HepG2 (cell line): Measurements from ENCODE around the gene MTMR1. TPM values are rescaled to one million over a fixed set of nuclear protein-coding genes. Genes with fewer than 3 reads are reported as not detected.
A peak's percentile ranks its signal among the peaks of the same experiment; 100 is the strongest.

Source experiments
- ATAC-seq: fragments of 200-7000 bp; cut with Tn5 transposase; 3 replicates; pipeline ENCODE4 v1.9.1; 2020; ENCODE audit warnings: mild to moderate bottlenecking, moderate library complexity
- BruUV-seq: library from RNA; stranded (reverse); fragments of 400-500 nt; replicated peaks from 2 replicates; lab custom pipeline; 2021; lab: Mats Ljungman, UMichigan
- CTCF ChIA-PET: fragments of 300-600 bp; formaldehyde crosslinking; extraction: SDS; loops from one replicate; lab custom pipeline; 2021; ENCODE audit warnings: low total read pairs, inconsistent platforms, low intra/inter-chr PET ratio; lab: Yijun Ruan, JAX
- POLR2A ChIA-PET: fragments of 350-600 bp; sonication (Branson Sonifier 250); formaldehyde crosslinking; loops from one replicate; lab custom pipeline; 2020; ENCODE audit warnings: antibody characterized with exemption, inconsistent platforms; lab: Yijun Ruan, JAX
- DNase-seq: peaks from one replicate; pipeline ENCODE4 v3.0.0-alpha.2; 2015; ENCODE audit warnings: low spot score
- FAIRE-seq: peaks from 3 replicates; lab custom pipeline; 2011; peaks lifted over from hg19 to GRCh38; lab: Jason Lieb, UNC
- H2AFZ ChIP-seq: one replicate; pipeline ENCODE4 v1.6.1; 2011; ENCODE audit warnings: low read length, inconsistent platforms
- H3K27ac ChIP-seq: fragments of 300-600 bp; 3 replicates; pipeline ENCODE4 v1.8.0; 2011; ENCODE audit warnings: mixed run types, mild to moderate bottlenecking, mixed read lengths, low read length, inconsistent platforms; ENCODE audit not compliant: insufficient read depth; ENCODE audit errors: extremely low read length
- H3K27me3 ChIP-seq, 2 experiments: fragments of 200-600 bp in 1 of 2; 2 replicates in 1 of 2; 3 replicates in 1 of 2; pipeline versions ENCODE4 v1.6.0 to v1.8.0; 2011; ENCODE audit warnings: low read length in 2 of 2, mild to moderate bottlenecking in 2 of 2, moderate library complexity in 2 of 2, inconsistent platforms in 1 of 2; ENCODE audit not compliant: insufficient read depth in 2 of 2, control insufficient read depth in 1 of 2
- H3K36me3 ChIP-seq, 2 experiments: fragments of 200-600 bp in 1 of 2; replicated peaks in 1 of 2; 2 replicates in 1 of 2; 3 replicates in 1 of 2; pipeline versions ENCODE4 v1.5.1 to v1.8.0; 2011; ENCODE audit warnings: low read length in 2 of 2, inconsistent platforms in 1 of 2; ENCODE audit not compliant: insufficient read depth in 2 of 2, control insufficient read depth in 1 of 2
- H3K4me1 ChIP-seq: 2 replicates; pipeline ENCODE4 v1.5.1; 2012; ENCODE audit warnings: low read length, inconsistent platforms; ENCODE audit not compliant: insufficient read depth
- H3K4me2 ChIP-seq: 2 replicates; pipeline ENCODE4 v1.6.0; 2011; ENCODE audit warnings: low read depth, low read length, inconsistent platforms
- H3K4me3 ChIP-seq, 3 experiments: fragments of 200-600 bp in 1 of 3; sonication (generic), shearing (Covaris generic) in 1 of 3; replicated peaks in 1 of 3; 2 replicates each; pipeline ENCODE4 v1.5.1; 2011 to 2016; ENCODE audit warnings: low read length in 3 of 3, inconsistent platforms in 2 of 3, low read depth in 2 of 3, mild to moderate bottlenecking in 2 of 3, control low read depth in 1 of 3, mixed read lengths in 1 of 3; ENCODE audit not compliant: insufficient read depth in 1 of 3
- H3K79me2 ChIP-seq: one replicate; pipeline ENCODE4 v1.6.1; 2011; ENCODE audit warnings: low read length, inconsistent platforms; ENCODE audit not compliant: insufficient read depth
- H3K9ac ChIP-seq: 2 replicates; pipeline ENCODE4 v1.6.0; 2011; ENCODE audit warnings: mild to moderate bottlenecking, low read depth, low read length, inconsistent platforms; ENCODE audit not compliant: insufficient read depth
- H3K9me3 ChIP-seq: 2 replicates; pipeline ENCODE4 v1.5.1; 2012; ENCODE audit warnings: mild to moderate bottlenecking, low read length
- H4K20me1 ChIP-seq: 2 replicates; pipeline ENCODE4 v1.6.0; 2011; ENCODE audit warnings: inconsistent platforms, mild to moderate bottlenecking, low read length, moderate library complexity; ENCODE audit not compliant: insufficient read depth
- DNMT1 ChIP-seq: sonication (generic); formaldehyde crosslinking; IDR thresholded peaks from 2 replicates; pipeline ENCODE4 v1.5.1; 2020; ENCODE audit warnings: mild to moderate bottlenecking, missing genetic modification reagents
- DRAP1 ChIP-seq: IDR thresholded peaks from 2 replicates; pipeline ENCODE4 v1.6.1; 2016; ENCODE audit warnings: missing genetic modification reagents, missing compliant biosample characterization
- HMGA1 ChIP-seq: sonication (generic); formaldehyde crosslinking; conservative IDR thresholded peaks from 2 replicates; pipeline ENCODE4 v1.4.0; 2020; ENCODE audit warnings: missing genetic modification reagents
- HOXA3 ChIP-seq: sonication (generic); formaldehyde crosslinking; IDR thresholded peaks from 2 replicates; pipeline ENCODE4 v1.5.0; 2020; ENCODE audit warnings: missing genetic modification reagents
- KMT2A ChIP-seq: sonication (generic); formaldehyde crosslinking; IDR thresholded peaks from 2 replicates; pipeline ENCODE4 v1.4.0; 2020; ENCODE audit warnings: missing genetic modification reagents
- NFATC3 ChIP-seq: sonication (generic); formaldehyde crosslinking; IDR thresholded peaks from 2 replicates; pipeline ENCODE4 v1.5.1; 2020; ENCODE audit warnings: mild to moderate bottlenecking, missing genetic modification reagents
- POGK ChIP-seq: sonication (generic); formaldehyde crosslinking; conservative IDR thresholded peaks from 2 replicates; pipeline ENCODE4 v1.8.0; 2022; ENCODE audit warnings: mild to moderate bottlenecking, moderate library complexity, missing genetic modification reagents
- PRDM15 ChIP-seq: sonication (generic); formaldehyde crosslinking; IDR thresholded peaks from 2 replicates; pipeline ENCODE4 v1.4.0; 2020; ENCODE audit warnings: missing genetic modification reagents
- SOX13 ChIP-seq, 3 experiments: fragments of 450-650 bp in 1 of 3; sonication (generic) in 1 of 3; formaldehyde crosslinking in 1 of 3; IDR thresholded peaks in 2 of 3; conservative IDR thresholded peaks in 1 of 3; 2 replicates each; pipeline versions ENCODE4 v1.5.0 to v1.6.1; 2016 to 2020; ENCODE audit warnings: antibody characterized with exemption in 1 of 3, mild to moderate bottlenecking in 1 of 3, missing compliant biosample characterization in 1 of 3, missing genetic modification reagents in 1 of 3, moderate library complexity in 1 of 3
- WIZ ChIP-seq: sonication (generic); formaldehyde crosslinking; IDR thresholded peaks from 2 replicates; pipeline ENCODE4 v1.5.1; 2020; ENCODE audit warnings: mild to moderate bottlenecking, missing genetic modification reagents
- YY1 ChIP-seq: IDR thresholded peaks from 2 replicates; pipeline ENCODE4 v1.6.1; 2011; ENCODE audit warnings: low read length, low read depth, moderate library complexity, mild to moderate bottlenecking; ENCODE audit not compliant: insufficient read depth, insufficient replicate concordance
- ZBTB44 ChIP-seq: sonication (generic); formaldehyde crosslinking; IDR thresholded peaks from 2 replicates; pipeline ENCODE4 v1.4.0; 2020; ENCODE audit warnings: missing genetic modification reagents
- ZKSCAN5 ChIP-seq: sonication (generic); formaldehyde crosslinking; IDR thresholded peaks from 2 replicates; pipeline ENCODE4 v1.5.1; 2020; ENCODE audit warnings: mild to moderate bottlenecking, missing genetic modification reagents
- ZNF234 ChIP-seq: sonication (generic); formaldehyde crosslinking; conservative IDR thresholded peaks from 2 replicates; pipeline ENCODE4 v1.5.1; 2020; ENCODE audit warnings: mild to moderate bottlenecking, missing genetic modification reagents
- ZNF264 ChIP-seq: sonication (generic); formaldehyde crosslinking; IDR thresholded peaks from 2 replicates; pipeline ENCODE4 v1.4.0; 2020; ENCODE audit warnings: missing genetic modification reagents
- ZNF354B ChIP-seq: sonication (generic); formaldehyde crosslinking; IDR thresholded peaks from 2 replicates; pipeline ENCODE4 v1.8.0; 2022; ENCODE audit warnings: mild to moderate bottlenecking, missing genetic modification reagents
- ZNF644 ChIP-seq: IDR thresholded peaks from 2 replicates; pipeline ENCODE4 v1.6.1; 2016; ENCODE audit warnings: low read depth
- WGBS: methylation state at CpG from one replicate; pipeline ENCODE4 v1.1.6; 2017; ENCODE audit warnings: low lambda C conversion rate; 5-methylcytosine and 5-hydroxymethylcytosine counted together
- in situ Hi-C: cut with HindIII; loops from 2 replicates; pipeline ENCODE4 v1.10.0; 2017; ENCODE audit warnings: low pct_unique_long_range_greater_than_20kb; ENCODE audit not compliant: extremely low pct_ligation_motif_present
- intact Hi-C: fragments of 100-400 bp; cut with micrococcal nuclease; formaldehyde crosslinking; loops from one replicate; pipeline ENCODE4 v1.10.0; 2022; ENCODE audit not compliant: unreplicated experiment
- polyA plus RNA-seq, 8 experiments: library from polyadenylated mRNA; depleted of rRNA in 3 of 8; stranded (reverse) in 7 of 8; unstranded in 1 of 8; fragments of >200 nt; fragmentation: Illumina TruSeq in 4 of 8; extraction: Trizol in 4 of 8; gene quantifications; 2 replicates each; pipeline versions ENCODE4 v1.2.1 to v1.2.3, GENCODE V29; 2011 to 2016; ENCODE audit warnings: low read depth in 4 of 8, missing spikeins in 1 of 8, mixed read lengths in 1 of 8; ENCODE audit not compliant: insufficient read depth in 1 of 8
- total RNA-seq, 5 experiments: library from RNA; depleted of rRNA; stranded (reverse); fragments of >200 nt; fragmentation: Illumina TruSeq; extraction: Trizol; gene quantifications; 2 replicates each; pipeline ENCODE4 v1.2.3, GENCODE V29; 2016; ENCODE audit warnings: low read depth in 1 of 5

MTMR1 gene
- total and polyA plus RNA-seq, 2 of the 13 experiments (the other 11 are each of a cell fraction or from before 2014, with no cell fraction given): 8.9 to 11.1 TPM

- intact Hi-C loops (no loop called here), in situ Hi-C loops (no loop called here)
- DNase-seq (peak; percentile 34), ATAC-seq (peak; percentile 75), FAIRE-seq (no peak)
- Histone ChIP-seq H3K36me3 (no peaks in the 10 kb centered on the region), H3K4me3 (no peak overlapping the region), H3K9me3 (no peaks in the 10 kb centered on the region), H3K27ac (no peak overlapping the region), H2AFZ (no peak overlapping the region), H4K20me1 (0 out of 2 replicates have a peak, but pooled peaks cover 2% of the 10 kb centered on the region), H3K79me2 (no peaks in the 10 kb centered on the region), H3K9ac (no peak overlapping the region), H3K4me2 (no peak overlapping the region), H3K27me3 (no peaks in the 10 kb centered on the region), H3K4me1 (peaks cover 14% of the 10 kb centered on the region)
- 20% methylated on average over 1 of the region's 1 CpG for WGBS
- ChIA-PET CTCF (no interaction called here), POLR2A (no interaction called here)
- no TSS peak for BruUV-seq
- no peak for TF ChIP-seq WIZ (CRISPR knock-in tag)
- TF ChIP-seq ZNF264: no peak
- TF ChIP-seq HOXA3 (CRISPR knock-in tag): no peak
- TF ChIP-seq ZNF644 (CRISPR knock-in tag): no peak
- no peak for TF ChIP-seq DRAP1 (CRISPR knock-in tag)
- no peak for TF ChIP-seq KMT2A (CRISPR knock-in tag)
- TF ChIP-seq ZKSCAN5 (CRISPR knock-in tag): no peak
- no peak for TF ChIP-seq ZBTB44 (CRISPR knock-in tag)
- TF ChIP-seq HMGA1 (CRISPR knock-in tag): no peak
- no peak for TF ChIP-seq PRDM15 (CRISPR knock-in tag)
- TF ChIP-seq YY1: no peak
- TF ChIP-seq DNMT1 (CRISPR knock-in tag): no peak
- TF ChIP-seq POGK: no peak
- TF ChIP-seq ZNF234 (CRISPR knock-in tag): no peak
- no peak for TF ChIP-seq ZNF354B
- TF ChIP-seq SOX13 (IDR thresholded peaks at IDR 0.05): no peak
- peak in 1 of 2 experiments; percentile 50; a peak in 1 of 4 replicates for TF ChIP-seq SOX13 (CRISPR knock-in tag; conservative IDR thresholded peaks at IDR 0.05 in 1 of 2, IDR thresholded peaks at IDR 0.05 in 1 of 2)
- TF ChIP-seq NFATC3 (CRISPR knock-in tag): no peak
These were observed 113.6 kb downstream of the MTMR1 start for GRCh38 chrX:150806827-150807226.
